ENCODE results near the gene ZNF513.
"Not testable (repeated sequence)": the region's sequence is repeated elsewhere in the genome, so short reads cannot be mapped to it uniquely, and the experiment has no call there.

ZNF513 gene

GRCh38 chr2:27380626-27381545 lies at the start of gene ZNF513:
Gene ZNF513, minus strand, starts transcription at chr2:27380734. Its CDS starts 208 bp downstream, at chr2:27380526.
- peak; percentile 97 to 98 for DNase-seq

- peak; percentile 65 to 80 for DNase-seq
Measured at GRCh38 chr2:27428978-27429541, 48.5 kb upstream of the ZNF513 start.

- peak; percentile 93 to 96 for DNase-seq
Measured at GRCh38 chr2:27428213-27428977, 47.9 kb upstream of the ZNF513 start, which contains the start of gene NRBP1. Gene NRBP1, plus strand, starts transcription at chr2:27428631. Its CDS starts 4,643 bp downstream, at chr2:27433274.

- no peak for DNase-seq
Measured at GRCh38 chr2:27427863-27428212, 47.3 kb upstream of the ZNF513 start.

- not testable (repeated sequence) for DNase-seq
Measured at GRCh38 chr2:27425039-27425438, 44.5 kb upstream of the ZNF513 start.

GRCh38 chr2:27422958-27423357 lies 42.4 kb upstream of the ZNF513 start:
- DNase-seq: no peak

- DNase-seq: no peak
Measured at GRCh38 chr2:27421660-27422250, 41.2 kb upstream of the ZNF513 start.

GRCh38 chr2:27420996-27421395 lies 40.5 kb upstream of the ZNF513 start:
- DNase-seq: no peak

- DNase-seq: no peak
Measured at GRCh38 chr2:27416151-27416550, 35.6 kb upstream of the ZNF513 start.

GRCh38 chr2:27412419-27413152 lies 32.1 kb upstream of the ZNF513 start:
- DNase-seq: no peak

GRCh38 chr2:27409321-27410073 lies 29.0 kb upstream of the ZNF513 start, which contains the start of gene PPM1G:
Gene PPM1G, minus strand, starts transcription at chr2:27409591. Its CDS starts 169 bp downstream, at chr2:27409422.
- DNase-seq: peak; percentile 97 to 98

GRCh38 chr2:27408601-27409320 lies 28.2 kb upstream of the ZNF513 start:
- DNase-seq: peak; percentile 23 to 64

- peak; percentile 60 to 72 for DNase-seq
Measured at GRCh38 chr2:27407798-27408491, 27.4 kb upstream of the ZNF513 start.

- DNase-seq: no peak
Measured at GRCh38 chr2:27400348-27401135, 20.0 kb upstream of the ZNF513 start.

- DNase-seq: no peak
Measured at GRCh38 chr2:27398962-27399361, 18.4 kb upstream of the ZNF513 start.

GRCh38 chr2:27393225-27393624 lies 12.7 kb upstream of the ZNF513 start:
- no peak for DNase-seq

- no peak for DNase-seq
Measured at GRCh38 chr2:27390822-27391679, 10.5 kb upstream of the ZNF513 start.

GRCh38 chr2:27381577-27382181 lies 1.1 kb upstream of the ZNF513 start:
- no peak for DNase-seq

All from NCI-H2081 (cell line).